Measurements from ENCODE around the gene XYLT1.

DNA sequence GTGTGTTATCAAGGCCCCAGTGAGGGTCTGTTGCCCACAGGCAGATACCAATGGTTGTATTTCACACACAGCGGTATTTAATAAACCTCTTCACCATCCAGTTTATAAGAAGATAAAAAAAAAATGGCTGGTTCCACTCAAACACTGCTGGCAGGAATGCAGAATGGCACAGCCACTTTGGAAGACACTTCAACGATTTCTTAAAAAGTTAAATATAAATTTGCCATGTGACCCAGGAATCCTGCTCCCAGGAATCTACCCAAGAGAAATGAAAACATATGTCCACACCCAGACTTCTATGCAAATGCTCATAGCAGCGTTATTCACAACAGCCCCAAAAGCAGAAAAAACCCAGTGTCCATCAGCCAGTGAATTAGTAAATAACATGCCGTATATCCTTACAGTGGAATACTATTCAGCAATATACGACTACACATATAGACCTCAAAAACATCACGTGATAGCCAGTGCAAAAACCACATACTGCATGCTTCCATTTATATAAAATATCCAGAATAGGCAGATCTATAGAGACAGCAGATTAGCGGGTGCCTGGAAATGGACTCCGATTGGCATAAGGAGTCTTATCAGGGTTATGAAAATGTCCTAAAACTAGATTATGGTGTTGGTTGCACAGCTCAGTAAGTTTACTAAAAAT, 38.7 kb downstream of the XYLT1 start:
- TF ChIP-seq POLR2AphosphoS5 (IDR thresholded peaks at IDR 0.05; ENCODE audit: borderline replicate concordance, low read depth, low read length): no peak
- no peak for TF ChIP-seq EZH2 (IDR thresholded peaks at IDR 0.05)
- TF ChIP-seq FOXP2 (optimal IDR thresholded peaks at IDR 0.05; ENCODE audit: control extremely low read depth, extremely low read length, insufficient read depth): no peak

Measured in SK-N-MC (cell line).